IMR-90 (cell line): ENCODE data around the gene TIGD1. TPM values are rescaled to one million over a fixed set of nuclear protein-coding genes. Genes with fewer than 3 reads are reported as not detected.
A peak's percentile ranks its signal among the peaks of the same experiment; 100 is the strongest.

ENCODE experiments used
- ATAC-seq: fragments of 200-7000 bp; cut with Tn5 transposase; 2 replicates; pipeline ENCODE4 v1.9.1; 2020; ENCODE audit warnings: low read depth, mild to moderate bottlenecking, moderate library complexity
- BruUV-seq: library from RNA; stranded (reverse); fragments of 400-500 nt; replicated peaks from 2 replicates; lab custom pipeline; 2021; lab: Mats Ljungman, UMichigan
- CTCF ChIA-PET: fragments of 300-600 bp; formaldehyde crosslinking; extraction: SDS; loops from one replicate; lab custom pipeline; 2021; ENCODE audit warnings: antibody characterized with exemption; lab: Yijun Ruan, JAX
- POLR2A ChIA-PET: fragments of 300-600 bp; sonication (Branson Sonifier 250); formaldehyde crosslinking; loops from one replicate; lab custom pipeline; 2022; ENCODE audit warnings: antibody characterized with exemption; ENCODE audit not compliant: unreplicated experiment; lab: Charles Lee
- DNase-seq: peaks from one replicate; pipeline ENCODE4 v3.0.0; 2013
- H2AFZ ChIP-seq: replicated peaks from 2 replicates; pipeline ENCODE3; 2013; ENCODE audit warnings: low read length, mild to moderate bottlenecking; ENCODE audit not compliant: poor library complexity
- H2AK5ac ChIP-seq: 2 replicates; pipeline ENCODE4 v1.6.1; 2013; ENCODE audit warnings: low read depth, low read length, inconsistent platforms
- H2AK9ac ChIP-seq: replicated peaks from 2 replicates; pipeline ENCODE3; 2013; ENCODE audit warnings: mild to moderate bottlenecking, low read depth, low read length, moderate library complexity; ENCODE audit not compliant: poor library complexity
- H2BK120ac ChIP-seq: 2 replicates; pipeline ENCODE4 v1.6.1; 2013; ENCODE audit warnings: low read depth, low read length, inconsistent platforms
- H2BK15ac ChIP-seq: 3 replicates; pipeline ENCODE4 v1.6.1; 2013; ENCODE audit warnings: low read depth, low read length, inconsistent platforms
- H2BK20ac ChIP-seq: 2 replicates; pipeline ENCODE4 v1.6.1; 2013; ENCODE audit warnings: low read depth, mild to moderate bottlenecking, inconsistent platforms, low read length, moderate library complexity
- H2BK5ac ChIP-seq: 2 replicates; pipeline ENCODE4 v1.6.1; 2013; ENCODE audit warnings: mild to moderate bottlenecking, low read depth, low read length, inconsistent platforms; ENCODE audit not compliant: poor library complexity, severe bottlenecking
- H3K14ac ChIP-seq: replicated peaks from 2 replicates; pipeline ENCODE4 v1.6.1; 2013; ENCODE audit warnings: low read depth, low read length, inconsistent platforms
- H3K18ac ChIP-seq: 2 replicates; pipeline ENCODE4 v1.6.1; 2013; ENCODE audit warnings: low read depth, low read length, control low read depth
- H3K23ac ChIP-seq: 2 replicates; pipeline ENCODE4 v1.6.1; 2013; ENCODE audit warnings: low read depth, low read length, inconsistent platforms
- H3K27ac ChIP-seq: 2 replicates; pipeline ENCODE4 v1.5.1; 2013; ENCODE audit warnings: mild to moderate bottlenecking, control low read depth, low read length; ENCODE audit not compliant: insufficient read depth
- H3K27me3 ChIP-seq: 2 replicates; pipeline ENCODE4 v1.6.1; 2013; ENCODE audit warnings: low read length; ENCODE audit not compliant: control insufficient read depth, insufficient read depth
- H3K36me3 ChIP-seq: 2 replicates; pipeline ENCODE4 v1.6.1; 2013; ENCODE audit warnings: low read length, mixed read lengths; ENCODE audit not compliant: control insufficient read depth, insufficient read depth
- H3K4ac ChIP-seq: 2 replicates; pipeline ENCODE4 v1.6.1; 2013; ENCODE audit warnings: low read depth, low read length, inconsistent platforms
- H3K4me1 ChIP-seq: 2 replicates; pipeline ENCODE4 v1.6.1; 2013; ENCODE audit warnings: low read length, mixed read lengths; ENCODE audit not compliant: control insufficient read depth, insufficient read depth
- H3K4me2 ChIP-seq: 2 replicates; pipeline ENCODE4 v1.6.1; 2013; ENCODE audit warnings: low read depth, mild to moderate bottlenecking, control low read depth, low read length, moderate library complexity
- H3K4me3 ChIP-seq: 2 replicates; pipeline ENCODE4 v1.5.1; 2013; ENCODE audit warnings: low read depth, mild to moderate bottlenecking, control low read depth, low read length, moderate library complexity; ENCODE audit not compliant: insufficient read depth
- H3K56ac ChIP-seq: 2 replicates; pipeline ENCODE4 v1.6.1; 2013; ENCODE audit warnings: low read length, inconsistent platforms; ENCODE audit not compliant: insufficient read depth; ENCODE audit errors: extremely low read depth
- H3K79me1 ChIP-seq, 2 experiments: 2 replicates each; pipeline ENCODE4 v1.6.1; 2013; ENCODE audit warnings: low read length in 2 of 2, inconsistent platforms in 1 of 2, low read depth in 1 of 2
- H3K9ac ChIP-seq: 2 replicates; pipeline ENCODE4 v1.6.1; 2013; ENCODE audit warnings: low read depth, low read length, control low read depth
- H3K9me1 ChIP-seq: 2 replicates; pipeline ENCODE4 v1.6.1; 2013; ENCODE audit warnings: low read length, inconsistent platforms; ENCODE audit not compliant: insufficient read depth
- H3K9me3 ChIP-seq: 2 replicates; pipeline ENCODE4 v1.6.1; 2013; ENCODE audit warnings: low read length; ENCODE audit not compliant: control insufficient read depth, insufficient read depth
- H4K20me1 ChIP-seq: 2 replicates; pipeline ENCODE4 v1.6.1; 2013; ENCODE audit warnings: low read length, inconsistent platforms; ENCODE audit not compliant: insufficient read depth
- H4K5ac ChIP-seq: 2 replicates; pipeline ENCODE4 v1.6.1; 2013; ENCODE audit warnings: mild to moderate bottlenecking, low read depth, low read length, control low read depth
- H4K8ac ChIP-seq, 2 experiments: 2 replicates each; pipeline ENCODE4 v1.6.1; 2013; ENCODE audit warnings: low read depth in 2 of 2, low read length in 2 of 2, control low read depth in 1 of 2, inconsistent platforms in 1 of 2
- H4K91ac ChIP-seq: 2 replicates; pipeline ENCODE4 v1.6.1; 2013; ENCODE audit warnings: low read depth, low read length, inconsistent platforms; ENCODE audit not compliant: insufficient read depth
- BHLHE40 ChIP-seq: fragments of 150-350 bp; IDR thresholded peaks from 2 replicates; pipeline ENCODE4 v1.6.1; 2016; ENCODE audit warnings: mild to moderate bottlenecking, low read depth, low read length
- CEBPB ChIP-seq: IDR thresholded peaks from 2 replicates; pipeline ENCODE4 v1.6.1; 2012; ENCODE audit warnings: low read depth, low read length, improper control_type of control experiment
- CHD1 ChIP-seq: IDR thresholded peaks from 2 replicates; pipeline ENCODE4 v1.6.1; 2012; ENCODE audit warnings: low read depth, low read length, improper control_type of control experiment
- FOS ChIP-seq: fragments of 150-350 bp; IDR thresholded peaks from 2 replicates; pipeline ENCODE4 v1.6.1; 2016; ENCODE audit warnings: low read depth, low read length
- MAFK ChIP-seq: IDR thresholded peaks from 2 replicates; pipeline ENCODE4 v1.6.1; 2012; ENCODE audit warnings: low read depth, low read length, improper control_type of control experiment
- MAZ ChIP-seq: IDR thresholded peaks from 2 replicates; pipeline ENCODE4 v1.6.1; 2012; ENCODE audit warnings: low read depth, mild to moderate bottlenecking, low read length, improper control_type of control experiment, moderate library complexity, borderline replicate concordance
- MXI1 ChIP-seq: IDR thresholded peaks from 2 replicates; pipeline ENCODE4 v1.6.1; 2012; ENCODE audit warnings: low read depth, mild to moderate bottlenecking, low read length, moderate library complexity, borderline replicate concordance
- NFE2L2 ChIP-seq: fragments of 150-350 bp; IDR thresholded peaks from 2 replicates; pipeline ENCODE4 v1.6.1; 2016; ENCODE audit warnings: low read depth, mild to moderate bottlenecking, low read length
- POLR2A ChIP-seq: IDR thresholded peaks from 2 replicates; pipeline ENCODE4 v1.6.1; 2012; ENCODE audit warnings: mild to moderate bottlenecking, low read depth, low read length
- RAD21 ChIP-seq: IDR thresholded peaks from 2 replicates; pipeline ENCODE4 v1.6.1; 2012; ENCODE audit warnings: low read length, improper control_type of control experiment
- RCOR1 ChIP-seq: IDR thresholded peaks from 2 replicates; pipeline ENCODE4 v1.6.1; 2012; ENCODE audit warnings: mild to moderate bottlenecking, low read length, improper control_type of control experiment; ENCODE audit not compliant: insufficient replicate concordance
- RFX5 ChIP-seq: IDR thresholded peaks from 2 replicates; pipeline ENCODE4 v1.8.0; 2012; ENCODE audit warnings: low read depth, mild to moderate bottlenecking, low read length, moderate library complexity
- SMC3 ChIP-seq: fragments of 150-350 bp; IDR thresholded peaks from 2 replicates; pipeline ENCODE4 v1.6.1; 2016; ENCODE audit warnings: low read depth, mild to moderate bottlenecking, antibody characterized with exemption, low read length, moderate library complexity
- WGBS, 2 experiments: methylation state at CpG; one replicate each; pipeline versions ENCODE4 v1.1.5 to v1.1.7; 2013; ENCODE audit warnings: missing lambda C conversion rate in 2 of 2; ENCODE audit not compliant: insufficient read length in 1 of 2; ENCODE audit errors: extremely low coverage in 2 of 2; 5-methylcytosine and 5-hydroxymethylcytosine counted together
- dilution Hi-C: fragments of 300-500 bp; cut with HindIII; formaldehyde crosslinking; loops from one replicate; pipeline ENCODE4 v1.14.3; 2018; ENCODE audit warnings: low sequenced_read_pairs; ENCODE audit not compliant: unreplicated experiment
- in situ Hi-C: fragments of 300-500 bp; cut with MboI; formaldehyde crosslinking; loops from 3 replicates; pipeline ENCODE4 v1.14.3; 2019; ENCODE audit warnings: low sequenced_read_pairs, inconsistent platforms, mixed read lengths
- intact Hi-C: fragments of 100-400 bp; cut with micrococcal nuclease; formaldehyde crosslinking; loops from 2 replicates; pipeline ENCODE4 v1.10.0; 2022
- polyA plus RNA-seq, 3 experiments: library from polyadenylated mRNA; depleted of rRNA; stranded (reverse); fragments of >200 nt; gene quantifications; 2 replicates each; pipeline ENCODE4 v1.2.3, GENCODE V29; 2012; ENCODE audit warnings: low replicate concordance in 1 of 3
- total RNA-seq: library from RNA; depleted of rRNA; stranded (reverse); fragments of >200 nt; gene quantifications from 2 replicates; pipeline ENCODE4 v1.2.3, GENCODE V29; 2012
- TF ChIP-seq, protein P1 (sequence below): fragments of 150-350 bp; IDR thresholded peaks from 2 replicates; pipeline ENCODE4 v1.6.1; 2017; ENCODE audit warnings: mild to moderate bottlenecking, antibody characterized with exemption, low read length, low read depth
- TF ChIP-seq, protein P2 (sequence below): fragments of 150-350 bp; IDR thresholded peaks from 2 replicates; pipeline ENCODE4 v1.6.1; 2016; ENCODE audit warnings: low read depth, mild to moderate bottlenecking, low read length, moderate library complexity, borderline replicate concordance
- TF ChIP-seq, protein P3 (sequence below): conservative IDR thresholded peaks from 2 replicates; pipeline ENCODE4 v1.5.1; 2012; ENCODE audit warnings: mild to moderate bottlenecking, low read depth, low read length, improper control_type of control experiment

Gene TIGD1
- total and polyA plus RNA-seq, 2 of the 4 experiments (the other 2 are of a cell fraction), result 2.7 to 2.9 TPM

DNA sequence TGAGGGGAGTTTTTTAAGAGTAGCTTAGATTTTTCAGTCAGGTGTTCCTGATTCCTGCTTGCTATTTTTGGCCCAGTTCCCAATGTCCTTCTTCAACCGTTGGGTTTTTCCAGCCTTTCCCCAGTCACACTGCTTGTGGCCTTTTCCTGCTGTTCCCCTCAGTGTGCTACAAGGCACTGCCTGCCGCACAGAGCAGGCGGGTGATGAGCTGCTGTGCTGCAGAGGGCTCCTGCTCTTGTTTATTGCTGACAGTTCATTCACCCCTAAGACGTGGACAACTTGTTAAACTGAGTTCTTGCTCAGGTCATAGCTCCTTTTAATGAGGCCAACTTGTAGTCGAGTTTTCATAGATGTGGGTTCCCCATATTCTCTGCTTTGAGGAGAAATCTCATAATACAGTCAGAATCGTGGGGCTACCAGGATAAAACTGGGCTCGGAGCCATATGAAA, 20.7 kb upstream of the TIGD1 start:
- H3K4me3 ChIP-seq, result no peak overlapping the region
- POLR2A ChIA-PET, result no interaction called here
- H3K27ac ChIP-seq, result no peak overlapping the region
- H2BK120ac ChIP-seq, result no peak overlapping the region
- no peak overlapping the region for H2AFZ ChIP-seq
- H4K5ac ChIP-seq, result no peak overlapping the region
- no peak overlapping the region for H3K9ac ChIP-seq
- H3K79me1 ChIP-seq, result peaks cover 10 to 40% of the 10 kb centered on the region in 2 experiments; a peak in 3 of 4 replicates
- TF ChIP-seq CEBPB (no peak), RFX5 (no peak), NFE2L2 (no peak), RCOR1 (no peak), RAD21 (no peak), FOS (no peak), SMC3 (no peak), POLR2A (no peak), MAZ (no peak), CHD1 (no peak), MXI1 (no peak), BHLHE40 (no peak), MAFK (no peak)
- TF ChIP-seq, protein P1, sequence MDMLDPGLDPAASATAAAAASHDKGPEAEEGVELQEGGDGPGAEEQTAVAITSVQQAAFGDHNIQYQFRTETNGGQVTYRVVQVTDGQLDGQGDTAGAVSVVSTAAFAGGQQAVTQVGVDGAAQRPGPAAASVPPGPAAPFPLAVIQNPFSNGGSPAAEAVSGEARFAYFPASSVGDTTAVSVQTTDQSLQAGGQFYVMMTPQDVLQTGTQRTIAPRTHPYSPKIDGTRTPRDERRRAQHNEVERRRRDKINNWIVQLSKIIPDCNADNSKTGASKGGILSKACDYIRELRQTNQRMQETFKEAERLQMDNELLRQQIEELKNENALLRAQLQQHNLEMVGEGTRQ, result no peak
- TF ChIP-seq, protein P2, sequence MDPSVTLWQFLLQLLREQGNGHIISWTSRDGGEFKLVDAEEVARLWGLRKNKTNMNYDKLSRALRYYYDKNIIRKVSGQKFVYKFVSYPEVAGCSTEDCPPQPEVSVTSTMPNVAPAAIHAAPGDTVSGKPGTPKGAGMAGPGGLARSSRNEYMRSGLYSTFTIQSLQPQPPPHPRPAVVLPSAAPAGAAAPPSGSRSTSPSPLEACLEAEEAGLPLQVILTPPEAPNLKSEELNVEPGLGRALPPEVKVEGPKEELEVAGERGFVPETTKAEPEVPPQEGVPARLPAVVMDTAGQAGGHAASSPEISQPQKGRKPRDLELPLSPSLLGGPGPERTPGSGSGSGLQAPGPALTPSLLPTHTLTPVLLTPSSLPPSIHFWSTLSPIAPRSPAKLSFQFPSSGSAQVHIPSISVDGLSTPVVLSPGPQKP, result no peak
- TF ChIP-seq, protein P3, sequence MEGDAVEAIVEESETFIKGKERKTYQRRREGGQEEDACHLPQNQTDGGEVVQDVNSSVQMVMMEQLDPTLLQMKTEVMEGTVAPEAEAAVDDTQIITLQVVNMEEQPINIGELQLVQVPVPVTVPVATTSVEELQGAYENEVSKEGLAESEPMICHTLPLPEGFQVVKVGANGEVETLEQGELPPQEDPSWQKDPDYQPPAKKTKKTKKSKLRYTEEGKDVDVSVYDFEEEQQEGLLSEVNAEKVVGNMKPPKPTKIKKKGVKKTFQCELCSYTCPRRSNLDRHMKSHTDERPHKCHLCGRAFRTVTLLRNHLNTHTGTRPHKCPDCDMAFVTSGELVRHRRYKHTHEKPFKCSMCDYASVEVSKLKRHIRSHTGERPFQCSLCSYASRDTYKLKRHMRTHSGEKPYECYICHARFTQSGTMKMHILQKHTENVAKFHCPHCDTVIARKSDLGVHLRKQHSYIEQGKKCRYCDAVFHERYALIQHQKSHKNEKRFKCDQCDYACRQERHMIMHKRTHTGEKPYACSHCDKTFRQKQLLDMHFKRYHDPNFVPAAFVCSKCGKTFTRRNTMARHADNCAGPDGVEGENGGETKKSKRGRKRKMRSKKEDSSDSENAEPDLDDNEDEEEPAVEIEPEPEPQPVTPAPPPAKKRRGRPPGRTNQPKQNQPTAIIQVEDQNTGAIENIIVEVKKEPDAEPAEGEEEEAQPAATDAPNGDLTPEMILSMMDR, result no peak
- in situ Hi-C loops (no loop called here), dilution Hi-C loops (no loop called here), intact Hi-C loops (no loop called here)
- no peak overlapping the region for H2BK20ac ChIP-seq
- H4K8ac ChIP-seq, result no peak overlapping the region
- H4K20me1 ChIP-seq, result no peaks in the 10 kb centered on the region
- H3K9me3 ChIP-seq, result no peaks in the 10 kb centered on the region
- no TSS peak for BruUV-seq
- no peak overlapping the region for H3K14ac ChIP-seq
- no peaks in the 10 kb centered on the region for H3K27me3 ChIP-seq
- H3K4me2 ChIP-seq, result no peak overlapping the region
- CTCF ChIA-PET, result no interaction called here
- H3K56ac ChIP-seq, result no peak overlapping the region
- H2AK5ac ChIP-seq, result no peak overlapping the region
- H3K23ac ChIP-seq, result no peak overlapping the region
- H2AK9ac ChIP-seq, result no peak overlapping the region
- H3K4ac ChIP-seq, result peak overlapping the region; percentile 9; the same call in 1 of the 2 replicates
- H4K91ac ChIP-seq, result no peak overlapping the region
- peak; percentile 11 for DNase-seq
- WGBS, 2 experiments, result 100% methylated on average over 2 of the region's 7 CpGs; no CpG with 5 or more reads in 1 of the 2 experiments
- ATAC-seq, result no peak
- peaks cover 5% of the 10 kb centered on the region; the same call in 1 of the 2 replicates for H3K4me1 ChIP-seq
- H2BK15ac ChIP-seq, result no peak overlapping the region
- peaks cover 12% of the 10 kb centered on the region; the same call in 1 of the 2 replicates for H3K9me1 ChIP-seq
- H2BK5ac ChIP-seq, result no peak overlapping the region
- H3K36me3 ChIP-seq, result peaks cover 38% of the 10 kb centered on the region
- no peak overlapping the region for H3K18ac ChIP-seq
